GM12878 (cell line): ENCODE measurements around the gene MAP3K5.

Experiments used
- CTCF ChIP-seq, 3 experiments: IDR thresholded peaks in 2 of 3; conservative IDR thresholded peaks in 1 of 3; 2 replicates each; pipeline ENCODE4 v1.5.1; 2011; ENCODE audit warnings: low read depth in 3 of 3, low read length in 3 of 3, mild to moderate bottlenecking in 3 of 3, control low read depth in 2 of 3, moderate library complexity in 2 of 3, inconsistent platforms in 1 of 3, mixed read lengths in 1 of 3; ENCODE audit not compliant: control insufficient read depth in 2 of 3, insufficient read depth in 1 of 3; ENCODE audit errors: extremely low read depth in 1 of 3
- MLLT1 ChIP-seq: fragments of 450-650 bp; IDR thresholded peaks from 2 replicates; pipeline ENCODE4 v1.6.1; 2016; ENCODE audit warnings: mild to moderate bottlenecking

DNA sequence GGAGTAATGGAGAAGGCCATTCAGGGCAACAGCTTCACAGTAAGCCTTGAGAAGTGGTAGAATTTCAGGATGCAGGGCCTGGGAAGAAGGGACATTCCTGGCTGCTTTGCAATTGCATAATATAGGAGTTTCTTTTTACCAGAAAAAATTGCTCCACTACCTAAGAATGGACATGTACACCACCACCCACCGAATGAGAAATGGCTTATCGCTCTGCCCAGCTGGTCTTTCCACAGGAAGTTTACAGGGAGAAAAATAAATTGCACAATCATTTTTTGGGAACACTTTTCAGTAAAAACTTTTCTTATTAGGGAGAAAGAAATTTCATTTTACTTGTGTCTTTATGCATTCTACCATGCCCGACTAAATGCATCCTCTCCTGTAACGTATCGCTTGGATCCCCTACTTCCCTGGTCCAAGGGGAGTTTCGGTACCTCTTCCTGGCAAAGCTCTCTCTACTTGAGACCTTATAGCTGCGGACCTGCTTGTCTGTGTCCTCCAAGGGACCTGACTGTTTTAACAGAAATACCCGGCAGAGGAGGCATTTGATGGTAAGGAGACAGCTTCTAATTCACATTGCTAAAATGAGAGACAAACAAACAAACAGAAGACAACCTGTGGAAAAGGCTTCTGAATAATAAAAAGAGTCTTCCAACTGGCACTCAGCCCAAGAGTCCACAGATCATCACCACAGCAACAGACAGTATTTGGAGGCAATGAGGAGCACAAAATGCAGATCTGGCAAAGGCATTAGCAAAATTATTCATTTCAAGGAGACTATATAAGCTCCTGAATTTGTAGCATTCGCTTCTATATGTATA is 54.2 kb downstream of the MAP3K5 start:
- TF ChIP-seq CTCF (IDR thresholded peaks at IDR 0.05 in 2 of 3, conservative IDR thresholded peaks at IDR 0.05 in 1 of 3; ENCODE audit: control insufficient read depth in 2 of 3, extremely low read depth in 1 of 3, insufficient read depth in 1 of 3, low read depth in 3 of 3, low read length in 3 of 3) = no peak
- TF ChIP-seq MLLT1 = no peak
